ENCODE data around the gene PDE7B. TPM values are rescaled to one million over a fixed set of nuclear protein-coding genes. Genes with fewer than 3 reads are reported as not detected.
A peak's percentile ranks its signal among the peaks of the same experiment; 100 is the strongest.

The PDE7B gene
- total and polyA plus RNA-seq, 2 of the 4 experiments (the other 2 are of a cell fraction), result 7.8 to 12.4 TPM

DNA sequence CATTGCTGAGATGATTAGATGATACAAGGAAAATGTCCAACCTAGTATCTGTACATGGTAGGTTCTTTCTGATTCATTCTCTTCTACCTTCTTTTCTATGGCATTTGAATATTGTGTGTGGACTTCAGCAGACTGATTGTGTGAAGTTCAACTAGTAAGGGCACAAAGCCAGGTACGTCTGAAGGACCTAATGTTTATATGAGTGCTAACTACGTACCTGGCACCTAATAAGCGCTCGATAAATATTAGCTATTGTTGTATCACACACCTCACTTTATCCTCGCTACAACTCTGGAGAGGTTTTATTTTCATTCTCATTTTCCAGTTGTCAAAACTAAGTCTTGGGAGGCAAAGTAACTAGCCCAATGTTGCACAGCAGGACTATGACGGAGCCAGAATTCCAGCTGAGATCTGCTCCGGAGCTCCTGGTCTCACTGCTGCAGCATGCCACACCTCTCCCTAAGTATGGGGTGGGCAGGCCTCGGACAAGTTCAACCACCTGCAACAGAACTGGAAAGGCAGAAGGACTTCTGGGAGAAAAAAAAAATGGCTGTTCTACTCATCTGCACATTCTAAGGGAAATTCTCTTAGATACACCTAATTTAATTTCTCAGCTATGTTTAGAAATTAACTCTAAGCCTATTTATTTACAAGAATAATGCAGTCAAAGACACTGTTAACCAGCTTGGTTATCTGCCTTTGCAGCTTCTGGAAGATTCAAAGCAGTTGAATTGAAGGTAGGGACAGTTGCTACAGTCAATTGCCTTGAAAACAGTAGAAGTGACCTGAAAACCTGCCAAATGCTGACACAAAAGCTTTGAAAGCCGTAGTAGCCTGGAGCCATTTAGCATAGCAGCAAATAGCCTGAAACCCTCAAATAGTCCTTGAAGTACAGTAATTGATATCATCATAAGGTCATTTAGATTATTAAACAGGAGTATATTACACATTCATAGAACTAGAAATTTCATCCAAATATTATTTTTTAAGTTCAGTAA, 165.0 kb downstream of the PDE7B start:
- peaks cover 19 to 34% of the 10 kb centered on the region in 2 experiments for H3K79me1 ChIP-seq (ENCODE audit: low read depth in 1 of 2, low read length in 2 of 2)
- peak overlapping the region; percentile 24; the same call in 1 of the 2 replicates for H3K9ac ChIP-seq (ENCODE audit: low read depth, low read length)
- peak overlapping the region; percentile 98 for H2BK5ac ChIP-seq (ENCODE audit: low read depth, low read length, poor library complexity, severe bottlenecking)
- H4K5ac ChIP-seq (ENCODE audit: low read depth, low read length), result peak overlapping the region; percentile 92
- in situ Hi-C loops (cut with MboI; ENCODE audit: low sequenced_read_pairs), result no loop called here
- H2AK9ac ChIP-seq (replicated peaks; ENCODE audit: low read depth, low read length, poor library complexity), result peak overlapping the region; percentile 21
- no peaks in the 10 kb centered on the region for H3K27me3 ChIP-seq (ENCODE audit: control insufficient read depth, insufficient read depth, low read length)
- no peak overlapping the region for H2AFZ ChIP-seq (replicated peaks; ENCODE audit: low read length, poor library complexity)
- ATAC-seq (ENCODE audit: low read depth), result no peak
- H3K9me1 ChIP-seq (ENCODE audit: insufficient read depth, low read length), result peaks cover 9% of the 10 kb centered on the region
- DNase-seq, result no peak
- H3K4me2 ChIP-seq (ENCODE audit: low read depth, low read length), result peak overlapping the region; percentile 18; the same call in 1 of the 2 replicates
- CTCF ChIA-PET, result interaction anchor here (0.7 kb wide), 1 partner anchor 210 kb away, joined by 3 read pairs; no protein-coding TSS in a partner anchor
- peak overlapping the region; percentile 97 for H4K91ac ChIP-seq (ENCODE audit: insufficient read depth, low read depth, low read length)
- peak overlapping the region; percentile 99 for H2AK5ac ChIP-seq (ENCODE audit: low read depth, low read length)
- no CpG with 5 or more reads among the region's 9 CpGs for WGBS, 2 experiments (ENCODE audit: extremely low coverage in 2 of 2, insufficient read length in 1 of 2)
- peak overlapping the region; percentile 96 for H3K27ac ChIP-seq (ENCODE audit: insufficient read depth, low read length)
- no peaks in the 10 kb centered on the region for H4K20me1 ChIP-seq (ENCODE audit: insufficient read depth, low read length)
- peak overlapping the region; percentile 94 for H3K4ac ChIP-seq (ENCODE audit: low read depth, low read length)
- H2BK20ac ChIP-seq (ENCODE audit: low read depth, low read length), result peak overlapping the region; percentile 97
- peak overlapping the region; percentile 97 for H2BK120ac ChIP-seq (ENCODE audit: low read depth, low read length)
- dilution Hi-C loops (cut with HindIII; ENCODE audit: low sequenced_read_pairs, unreplicated experiment), result no loop called here
- H3K4me3 ChIP-seq (ENCODE audit: insufficient read depth, low read depth, low read length), result no peak overlapping the region
- peak overlapping the region; percentile 93 for H3K18ac ChIP-seq (ENCODE audit: low read depth, low read length)
- no TSS peak for BruUV-seq (replicated peaks)
- H3K56ac ChIP-seq (ENCODE audit: extremely low read depth, insufficient read depth, low read length), result peak overlapping the region; percentile 84
- H3K23ac ChIP-seq (ENCODE audit: low read depth, low read length), result peak overlapping the region; percentile 92
- H3K9me3 ChIP-seq (ENCODE audit: control insufficient read depth, insufficient read depth, low read length), result no peaks in the 10 kb centered on the region
- intact Hi-C loops (cut with micrococcal nuclease), result loop anchor here (5.0 kb wide), 1 partner anchor 211 kb away; no protein-coding TSS in a partner anchor
- peaks cover 18% of the 10 kb centered on the region for H3K4me1 ChIP-seq (ENCODE audit: control insufficient read depth, insufficient read depth, low read length)
- TF ChIP-seq, protein P1, sequence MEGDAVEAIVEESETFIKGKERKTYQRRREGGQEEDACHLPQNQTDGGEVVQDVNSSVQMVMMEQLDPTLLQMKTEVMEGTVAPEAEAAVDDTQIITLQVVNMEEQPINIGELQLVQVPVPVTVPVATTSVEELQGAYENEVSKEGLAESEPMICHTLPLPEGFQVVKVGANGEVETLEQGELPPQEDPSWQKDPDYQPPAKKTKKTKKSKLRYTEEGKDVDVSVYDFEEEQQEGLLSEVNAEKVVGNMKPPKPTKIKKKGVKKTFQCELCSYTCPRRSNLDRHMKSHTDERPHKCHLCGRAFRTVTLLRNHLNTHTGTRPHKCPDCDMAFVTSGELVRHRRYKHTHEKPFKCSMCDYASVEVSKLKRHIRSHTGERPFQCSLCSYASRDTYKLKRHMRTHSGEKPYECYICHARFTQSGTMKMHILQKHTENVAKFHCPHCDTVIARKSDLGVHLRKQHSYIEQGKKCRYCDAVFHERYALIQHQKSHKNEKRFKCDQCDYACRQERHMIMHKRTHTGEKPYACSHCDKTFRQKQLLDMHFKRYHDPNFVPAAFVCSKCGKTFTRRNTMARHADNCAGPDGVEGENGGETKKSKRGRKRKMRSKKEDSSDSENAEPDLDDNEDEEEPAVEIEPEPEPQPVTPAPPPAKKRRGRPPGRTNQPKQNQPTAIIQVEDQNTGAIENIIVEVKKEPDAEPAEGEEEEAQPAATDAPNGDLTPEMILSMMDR (conservative IDR thresholded peaks at IDR 0.05; ENCODE audit: low read depth, low read length), result no peak
- TF ChIP-seq, protein P2, sequence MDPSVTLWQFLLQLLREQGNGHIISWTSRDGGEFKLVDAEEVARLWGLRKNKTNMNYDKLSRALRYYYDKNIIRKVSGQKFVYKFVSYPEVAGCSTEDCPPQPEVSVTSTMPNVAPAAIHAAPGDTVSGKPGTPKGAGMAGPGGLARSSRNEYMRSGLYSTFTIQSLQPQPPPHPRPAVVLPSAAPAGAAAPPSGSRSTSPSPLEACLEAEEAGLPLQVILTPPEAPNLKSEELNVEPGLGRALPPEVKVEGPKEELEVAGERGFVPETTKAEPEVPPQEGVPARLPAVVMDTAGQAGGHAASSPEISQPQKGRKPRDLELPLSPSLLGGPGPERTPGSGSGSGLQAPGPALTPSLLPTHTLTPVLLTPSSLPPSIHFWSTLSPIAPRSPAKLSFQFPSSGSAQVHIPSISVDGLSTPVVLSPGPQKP (IDR thresholded peaks at IDR 0.05; ENCODE audit: borderline replicate concordance, low read depth, low read length), result no peak
- POLR2A ChIA-PET (ENCODE audit: unreplicated experiment), result interaction anchor here (0.6 kb wide), 1 partner anchor 206 kb away, joined by 5 read pairs; no protein-coding TSS in a partner anchor
- peak overlapping the region; percentile 100 for H2BK15ac ChIP-seq (ENCODE audit: low read depth, low read length)
- peak overlapping the region; percentile 87 for H3K14ac ChIP-seq (replicated peaks; ENCODE audit: low read depth, low read length)
- H4K8ac ChIP-seq (ENCODE audit: low read depth in 2 of 2, low read length in 2 of 2), result peak overlapping the region; percentile 95 to 97
- peaks cover 1% of the 10 kb centered on the region; the same call in 1 of the 2 replicates for H3K36me3 ChIP-seq (ENCODE audit: control insufficient read depth, insufficient read depth, low read length)
